Suprapubic skin (tissue), 4 donors: ENCODE measurements around the gene VWF. TPM values are rescaled to one million over a fixed set of nuclear protein-coding genes. Genes with fewer than 3 reads are reported as not detected.

Experiments
- DNase-seq, 2 donors: peaks; one replicate each; pipeline ENCODE4 v3.0.0-alpha.2; 2019; ENCODE audit warnings: low spot score in 2 of 2
- H3K27ac ChIP-seq: fragments of 200-600 bp; sonication (generic); one replicate; pipeline ENCODE4 v1.5.1; 2019
- H3K27me3 ChIP-seq: fragments of 200-600 bp; sonication (generic); one replicate; pipeline ENCODE4 v1.5.1; 2019
- H3K36me3 ChIP-seq: fragments of 200-600 bp; sonication (generic); one replicate; pipeline ENCODE4 v1.5.1; 2019
- H3K4me1 ChIP-seq: fragments of 200-600 bp; sonication (generic); one replicate; pipeline ENCODE4 v1.5.1; 2019
- H3K4me3 ChIP-seq: fragments of 200-600 bp; sonication (generic); one replicate; pipeline ENCODE4 v1.5.1; 2019; ENCODE audit warnings: mild to moderate bottlenecking
- H3K9me3 ChIP-seq: fragments of 200-600 bp; sonication (generic); one replicate; pipeline ENCODE4 v1.5.1; 2019
- CTCF ChIP-seq, 2 donors: fragments of 200-600 bp in 1 of 2; fragments of 450-650 bp in 1 of 2; sonication (generic) in 1 of 2; IDR thresholded peaks; one replicate each; pipeline ENCODE4 v1.5.1; 2016 to 2019; ENCODE audit warnings: antibody characterized with exemption in 2 of 2, mild to moderate bottlenecking in 1 of 2, moderate library complexity in 1 of 2
- EP300 ChIP-seq: sonication (generic); formaldehyde crosslinking; IDR thresholded peaks from one replicate; pipeline ENCODE4 v1.6.1; 2017; ENCODE audit warnings: antibody characterized with exemption
- POLR2A ChIP-seq, 2 donors: fragments of 450-650 bp; IDR thresholded peaks; one replicate each; pipeline ENCODE4 v1.6.1; 2017; ENCODE audit warnings: antibody characterized with exemption in 2 of 2, mild to moderate bottlenecking in 2 of 2, moderate library complexity in 2 of 2
- POLR2AphosphoS5 ChIP-seq, 3 donors: sonication (generic); formaldehyde crosslinking; IDR thresholded peaks; one replicate each; pipeline ENCODE4 v1.6.1; 2017; ENCODE audit warnings: antibody characterized with exemption in 3 of 3
- WGBS: methylation state at CpG from one replicate; pipeline ENCODE4 v1.1.5; 2018; 5-methylcytosine and 5-hydroxymethylcytosine counted together
- total RNA-seq, 4 donors: library from RNA; depleted of rRNA; stranded (reverse); fragments of >200 nt; gene quantifications; one replicate each; pipeline ENCODE4 v1.1.0, GENCODE V29; 2016

Gene VWF
- total RNA-seq, 4 donors from 2014 or later: 35.5 to 91.7 (median 61.7) TPM

DNA sequence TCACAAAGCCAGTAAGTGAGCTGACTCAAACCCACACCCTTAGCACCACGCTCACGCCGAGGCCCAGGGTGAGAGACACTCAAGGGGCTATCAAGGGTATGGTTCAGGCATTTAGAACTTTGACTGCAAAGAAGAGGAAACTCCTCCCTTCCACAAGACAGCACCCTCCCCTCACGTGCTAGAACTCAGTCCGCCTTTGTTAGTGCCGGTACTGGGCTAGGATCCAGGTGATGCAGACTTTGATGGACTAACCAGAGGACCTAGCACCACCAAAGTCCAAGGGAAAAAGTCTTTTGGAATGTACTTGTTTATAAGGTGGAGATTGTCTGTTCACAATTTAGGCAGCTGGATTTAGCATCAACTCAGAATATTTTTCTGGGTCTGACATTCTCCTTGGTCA, 33.7 kb downstream of the VWF start:
- Histone ChIP-seq H3K4me3 (no peak overlapping the region), H3K4me1 (peaks cover 33% of the 10 kb centered on the region), H3K27me3 (no peaks in the 10 kb centered on the region), H3K27ac (no peak overlapping the region), H3K9me3 (no peaks in the 10 kb centered on the region), H3K36me3 (no peaks in the 10 kb centered on the region)
- peak; percentile 24 to 59 for DNase-seq
- WGBS: 47% methylated on average over 6 of the region's 6 CpGs
- TF ChIP-seq POLR2A (IDR thresholded peaks at IDR 0.05): no peak
- no peak for TF ChIP-seq POLR2AphosphoS5 (IDR thresholded peaks at IDR 0.05)
- no peak for TF ChIP-seq EP300
- TF ChIP-seq CTCF (IDR thresholded peaks at IDR 0.05): no peak

GRCh38 chr12:6088921-6089747, 35.3 kb downstream of the VWF start:
- Histone ChIP-seq H3K36me3 (no peaks in the 10 kb centered on the region), H3K27me3 (no peaks in the 10 kb centered on the region), H3K27ac (no peak overlapping the region), H3K4me1 (peaks cover 44% of the 10 kb centered on the region), H3K9me3 (no peaks in the 10 kb centered on the region), H3K4me3 (no peak overlapping the region)
- 45% methylated on average over 13 of the region's 15 CpGs for WGBS
- no peak for TF ChIP-seq CTCF (IDR thresholded peaks at IDR 0.05)
- no peak for TF ChIP-seq POLR2AphosphoS5 (IDR thresholded peaks at IDR 0.05)
- no peak for TF ChIP-seq EP300
- TF ChIP-seq POLR2A (IDR thresholded peaks at IDR 0.05): no peak
- peak; percentile 37 to 39 for DNase-seq

DNA sequence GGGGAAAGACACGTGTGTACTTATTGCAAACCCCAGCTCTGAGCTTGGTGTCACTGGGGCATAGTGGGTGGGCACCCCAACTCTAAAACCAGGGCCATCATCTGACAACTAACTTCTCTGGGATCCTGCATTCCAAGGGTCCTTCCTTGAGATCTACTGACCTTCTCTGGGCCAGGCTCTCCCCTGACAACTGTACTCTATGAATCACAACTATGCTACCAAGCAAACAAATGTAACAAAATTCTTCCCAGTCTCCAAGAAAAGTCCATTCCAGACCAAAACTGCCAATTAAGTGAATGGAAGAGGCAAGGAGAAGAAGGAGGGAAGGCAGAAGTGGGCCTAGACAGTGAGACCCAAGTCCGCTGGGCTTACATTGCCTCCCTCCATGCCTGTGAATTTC, 38.2 kb downstream of the VWF start:
- Histone ChIP-seq H3K4me1 (peaks cover 34% of the 10 kb centered on the region), H3K27me3 (no peaks in the 10 kb centered on the region), H3K27ac (no peak overlapping the region), H3K9me3 (no peaks in the 10 kb centered on the region), H3K4me3 (no peak overlapping the region), H3K36me3 (no peaks in the 10 kb centered on the region)
- DNase-seq: no peak
- WGBS: 94% methylated on average over 2 of the region's 2 CpGs
- TF ChIP-seq POLR2A (IDR thresholded peaks at IDR 0.05) (no peak), POLR2AphosphoS5 (IDR thresholded peaks at IDR 0.05) (no peak), EP300 (no peak), CTCF (IDR thresholded peaks at IDR 0.05) (no peak)

GRCh38 chr12:6085841-6086240, 38.6 kb downstream of the VWF start:
- peak; percentile 29 to 49 for DNase-seq
- TF ChIP-seq POLR2A (IDR thresholded peaks at IDR 0.05) (no peak), EP300 (no peak), POLR2AphosphoS5 (IDR thresholded peaks at IDR 0.05) (no peak), CTCF (IDR thresholded peaks at IDR 0.05) (no peak)
- Histone ChIP-seq H3K9me3 (no peaks in the 10 kb centered on the region), H3K4me3 (no peak overlapping the region), H3K27ac (no peak overlapping the region), H3K36me3 (no peaks in the 10 kb centered on the region), H3K4me1 (peaks cover 34% of the 10 kb centered on the region), H3K27me3 (no peaks in the 10 kb centered on the region)
- 89% methylated on average over 3 of the region's 3 CpGs for WGBS

DNA sequence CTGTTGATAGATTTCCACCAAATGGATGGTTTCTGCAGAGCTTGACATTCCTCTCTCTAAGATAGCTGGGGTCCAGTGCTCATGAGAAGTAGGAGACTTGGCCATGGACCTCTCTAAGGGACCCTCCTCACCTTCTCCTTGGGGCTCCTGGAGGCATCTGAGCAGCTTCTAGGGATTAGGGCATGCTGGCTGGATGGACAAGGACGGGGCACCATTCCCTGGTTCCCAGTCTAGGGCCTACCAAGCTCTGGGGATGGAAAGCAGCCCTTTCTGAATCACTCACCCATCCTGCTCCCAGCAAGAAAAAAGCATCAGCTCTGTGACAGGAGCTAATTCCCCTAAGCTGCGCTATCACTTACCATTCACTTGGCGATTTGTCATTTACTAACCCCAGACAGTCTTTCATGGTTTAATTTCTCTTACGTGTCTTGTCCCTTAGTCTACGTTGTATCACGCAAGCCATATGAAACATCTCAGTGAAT, 39.5 kb downstream of the VWF start:
- no peak for TF ChIP-seq POLR2AphosphoS5 (IDR thresholded peaks at IDR 0.05)
- TF ChIP-seq CTCF (IDR thresholded peaks at IDR 0.05): no peak
- TF ChIP-seq EP300: no peak
- TF ChIP-seq POLR2A (IDR thresholded peaks at IDR 0.05): no peak
- H3K4me1 ChIP-seq: peaks cover 36% of the 10 kb centered on the region
- no peaks in the 10 kb centered on the region for H3K36me3 ChIP-seq
- peak; percentile 7 to 40 for DNase-seq
- no peak overlapping the region for H3K27ac ChIP-seq
- H3K4me3 ChIP-seq: no peak overlapping the region
- WGBS: over 99% methylated on average over 6 of the region's 6 CpGs
- H3K27me3 ChIP-seq: no peaks in the 10 kb centered on the region
- no peaks in the 10 kb centered on the region for H3K9me3 ChIP-seq
